HL-60 (cell line): ENCODE data around the gene MIER1.

Experiments used
- GABPA ChIP-seq: IDR thresholded peaks from 2 replicates; pipeline ENCODE4 v1.6.1; 2012; ENCODE audit warnings: low read depth
- POLR2AphosphoS5 ChIP-seq: IDR thresholded peaks from 2 replicates; pipeline ENCODE4 v1.6.1; 2012; ENCODE audit warnings: low read depth
- SPI1 ChIP-seq: IDR thresholded peaks from 2 replicates; pipeline ENCODE4 v1.6.1; 2012; ENCODE audit warnings: low read depth, mild to moderate bottlenecking, borderline replicate concordance
- TF ChIP-seq, protein P1 (sequence below): IDR thresholded peaks from one replicate; pipeline ENCODE4 v1.5.1; 2011; ENCODE audit warnings: low read length, control low read depth, inconsistent platforms; ENCODE audit not compliant: insufficient read depth
- TF ChIP-seq, protein P2 (sequence below): IDR thresholded peaks from 2 replicates; pipeline ENCODE4 v1.6.1; 2012; ENCODE audit warnings: low read depth; ENCODE audit not compliant: insufficient replicate concordance

GRCh38 chr1:66999640-67000400 is 75.0 kb downstream of the MIER1 start:
- TF ChIP-seq, protein P1, sequence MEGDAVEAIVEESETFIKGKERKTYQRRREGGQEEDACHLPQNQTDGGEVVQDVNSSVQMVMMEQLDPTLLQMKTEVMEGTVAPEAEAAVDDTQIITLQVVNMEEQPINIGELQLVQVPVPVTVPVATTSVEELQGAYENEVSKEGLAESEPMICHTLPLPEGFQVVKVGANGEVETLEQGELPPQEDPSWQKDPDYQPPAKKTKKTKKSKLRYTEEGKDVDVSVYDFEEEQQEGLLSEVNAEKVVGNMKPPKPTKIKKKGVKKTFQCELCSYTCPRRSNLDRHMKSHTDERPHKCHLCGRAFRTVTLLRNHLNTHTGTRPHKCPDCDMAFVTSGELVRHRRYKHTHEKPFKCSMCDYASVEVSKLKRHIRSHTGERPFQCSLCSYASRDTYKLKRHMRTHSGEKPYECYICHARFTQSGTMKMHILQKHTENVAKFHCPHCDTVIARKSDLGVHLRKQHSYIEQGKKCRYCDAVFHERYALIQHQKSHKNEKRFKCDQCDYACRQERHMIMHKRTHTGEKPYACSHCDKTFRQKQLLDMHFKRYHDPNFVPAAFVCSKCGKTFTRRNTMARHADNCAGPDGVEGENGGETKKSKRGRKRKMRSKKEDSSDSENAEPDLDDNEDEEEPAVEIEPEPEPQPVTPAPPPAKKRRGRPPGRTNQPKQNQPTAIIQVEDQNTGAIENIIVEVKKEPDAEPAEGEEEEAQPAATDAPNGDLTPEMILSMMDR, result no peak
- TF ChIP-seq, protein P2, sequence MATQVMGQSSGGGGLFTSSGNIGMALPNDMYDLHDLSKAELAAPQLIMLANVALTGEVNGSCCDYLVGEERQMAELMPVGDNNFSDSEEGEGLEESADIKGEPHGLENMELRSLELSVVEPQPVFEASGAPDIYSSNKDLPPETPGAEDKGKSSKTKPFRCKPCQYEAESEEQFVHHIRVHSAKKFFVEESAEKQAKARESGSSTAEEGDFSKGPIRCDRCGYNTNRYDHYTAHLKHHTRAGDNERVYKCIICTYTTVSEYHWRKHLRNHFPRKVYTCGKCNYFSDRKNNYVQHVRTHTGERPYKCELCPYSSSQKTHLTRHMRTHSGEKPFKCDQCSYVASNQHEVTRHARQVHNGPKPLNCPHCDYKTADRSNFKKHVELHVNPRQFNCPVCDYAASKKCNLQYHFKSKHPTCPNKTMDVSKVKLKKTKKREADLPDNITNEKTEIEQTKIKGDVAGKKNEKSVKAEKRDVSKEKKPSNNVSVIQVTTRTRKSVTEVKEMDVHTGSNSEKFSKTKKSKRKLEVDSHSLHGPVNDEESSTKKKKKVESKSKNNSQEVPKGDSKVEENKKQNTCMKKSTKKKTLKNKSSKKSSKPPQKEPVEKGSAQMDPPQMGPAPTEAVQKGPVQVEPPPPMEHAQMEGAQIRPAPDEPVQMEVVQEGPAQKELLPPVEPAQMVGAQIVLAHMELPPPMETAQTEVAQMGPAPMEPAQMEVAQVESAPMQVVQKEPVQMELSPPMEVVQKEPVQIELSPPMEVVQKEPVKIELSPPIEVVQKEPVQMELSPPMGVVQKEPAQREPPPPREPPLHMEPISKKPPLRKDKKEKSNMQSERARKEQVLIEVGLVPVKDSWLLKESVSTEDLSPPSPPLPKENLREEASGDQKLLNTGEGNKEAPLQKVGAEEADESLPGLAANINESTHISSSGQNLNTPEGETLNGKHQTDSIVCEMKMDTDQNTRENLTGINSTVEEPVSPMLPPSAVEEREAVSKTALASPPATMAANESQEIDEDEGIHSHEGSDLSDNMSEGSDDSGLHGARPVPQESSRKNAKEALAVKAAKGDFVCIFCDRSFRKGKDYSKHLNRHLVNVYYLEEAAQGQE, result no peak
- TF ChIP-seq POLR2AphosphoS5, result no peak
- no peak for TF ChIP-seq SPI1
- no peak for TF ChIP-seq GABPA
